ENCODE results near the gene WDR33. TPM values are rescaled to one million over a fixed set of nuclear protein-coding genes. Genes with fewer than 3 reads are reported as not detected.

The WDR33 gene
- total RNA-seq, 1 donor from 2014 or later = 53.9 TPM

- ATAC-seq (no peak), DNase-seq (no peak)
- peaks cover 29% of the 10 kb centered on the region for H3K4me1 ChIP-seq
- no peak overlapping the region for H3K4me3 ChIP-seq
- H3K9me3 ChIP-seq = no peaks in the 10 kb centered on the region
- TF ChIP-seq, protein P1, sequence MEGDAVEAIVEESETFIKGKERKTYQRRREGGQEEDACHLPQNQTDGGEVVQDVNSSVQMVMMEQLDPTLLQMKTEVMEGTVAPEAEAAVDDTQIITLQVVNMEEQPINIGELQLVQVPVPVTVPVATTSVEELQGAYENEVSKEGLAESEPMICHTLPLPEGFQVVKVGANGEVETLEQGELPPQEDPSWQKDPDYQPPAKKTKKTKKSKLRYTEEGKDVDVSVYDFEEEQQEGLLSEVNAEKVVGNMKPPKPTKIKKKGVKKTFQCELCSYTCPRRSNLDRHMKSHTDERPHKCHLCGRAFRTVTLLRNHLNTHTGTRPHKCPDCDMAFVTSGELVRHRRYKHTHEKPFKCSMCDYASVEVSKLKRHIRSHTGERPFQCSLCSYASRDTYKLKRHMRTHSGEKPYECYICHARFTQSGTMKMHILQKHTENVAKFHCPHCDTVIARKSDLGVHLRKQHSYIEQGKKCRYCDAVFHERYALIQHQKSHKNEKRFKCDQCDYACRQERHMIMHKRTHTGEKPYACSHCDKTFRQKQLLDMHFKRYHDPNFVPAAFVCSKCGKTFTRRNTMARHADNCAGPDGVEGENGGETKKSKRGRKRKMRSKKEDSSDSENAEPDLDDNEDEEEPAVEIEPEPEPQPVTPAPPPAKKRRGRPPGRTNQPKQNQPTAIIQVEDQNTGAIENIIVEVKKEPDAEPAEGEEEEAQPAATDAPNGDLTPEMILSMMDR (IDR thresholded peaks at IDR 0.05) = no peak
- no peak overlapping the region for H3K27ac ChIP-seq
- H3K36me3 ChIP-seq = peaks cover 57% of the 10 kb centered on the region
- intact Hi-C loops (cut with DNase I) = no loop called here
- H3K27me3 ChIP-seq = no peaks in the 10 kb centered on the region
Measured at GRCh38 chr2:127852388-127852787, 41.4 kb upstream of the WDR33 start.

DNA sequence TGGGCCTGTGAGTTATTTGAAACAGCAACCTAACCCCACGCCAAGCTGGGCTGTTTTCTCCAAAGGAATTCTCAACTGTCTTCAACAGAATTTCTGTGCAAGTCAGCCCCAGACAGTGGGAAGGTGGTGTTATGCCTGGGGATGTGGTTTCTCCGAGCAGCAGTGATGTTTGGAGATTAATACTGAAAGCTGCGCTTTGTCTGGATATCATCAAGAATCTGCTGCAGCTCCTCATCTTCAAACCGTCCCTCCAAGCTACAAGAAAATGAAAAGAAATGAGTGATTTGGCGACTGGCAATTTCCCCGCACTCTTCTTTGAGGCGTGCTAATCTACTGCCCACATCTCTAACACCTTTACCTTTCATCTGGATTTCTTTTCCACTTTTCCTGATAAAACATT lies 37.0 kb upstream of the WDR33 start:
- no peaks in the 10 kb centered on the region for H3K4me1 ChIP-seq
- no peaks in the 10 kb centered on the region for H3K9me3 ChIP-seq
- ATAC-seq = no peak
- H3K4me3 ChIP-seq = no peak overlapping the region
- TF ChIP-seq, protein P1 (IDR thresholded peaks at IDR 0.05) = no peak
- no peak for DNase-seq
- H3K27ac ChIP-seq = no peak overlapping the region
- H3K36me3 ChIP-seq = peaks cover 74% of the 10 kb centered on the region
- H3K27me3 ChIP-seq = no peaks in the 10 kb centered on the region
- intact Hi-C loops (cut with DNase I) = no loop called here

- ATAC-seq (no peak), DNase-seq (no peak)
- H3K27ac ChIP-seq = no peak overlapping the region
- H3K4me1 ChIP-seq = no peaks in the 10 kb centered on the region
- H3K27me3 ChIP-seq = no peaks in the 10 kb centered on the region
- H3K4me3 ChIP-seq = no peak overlapping the region
- intact Hi-C loops (cut with DNase I) = no loop called here
- peaks cover 45% of the 10 kb centered on the region for H3K36me3 ChIP-seq
- no peaks in the 10 kb centered on the region for H3K9me3 ChIP-seq
- TF ChIP-seq, protein P1 (IDR thresholded peaks at IDR 0.05) = no peak
Measured at GRCh38 chr2:127844973-127845372, 34.0 kb upstream of the WDR33 start.

DNA sequence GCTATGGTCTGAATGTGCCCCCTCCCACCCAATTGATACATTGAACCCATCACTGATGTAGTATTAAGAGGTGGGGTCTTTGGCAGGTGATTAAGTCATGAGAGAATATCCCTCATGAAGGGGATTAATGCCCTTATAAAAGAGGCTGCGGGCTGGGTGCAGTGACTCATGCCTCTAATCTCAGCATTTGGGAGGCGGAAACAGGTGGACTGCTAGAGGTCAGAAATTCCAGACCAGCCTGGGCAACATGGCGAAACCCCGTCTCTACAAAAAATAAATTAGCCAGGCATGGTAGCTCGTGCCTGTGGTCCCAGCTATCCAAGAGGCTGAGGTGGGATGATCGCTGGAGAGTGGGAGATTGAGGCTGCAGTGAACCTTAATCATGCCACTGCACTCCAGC lies 32.7 kb upstream of the WDR33 start:
- intact Hi-C loops (cut with DNase I) = no loop called here
- no peaks in the 10 kb centered on the region for H3K27me3 ChIP-seq
- H3K9me3 ChIP-seq = no peaks in the 10 kb centered on the region
- ATAC-seq = no peak
- H3K27ac ChIP-seq = no peak overlapping the region
- no peak overlapping the region for H3K4me3 ChIP-seq
- TF ChIP-seq, protein P1 (IDR thresholded peaks at IDR 0.05) = no peak
- DNase-seq = no peak
- H3K4me1 ChIP-seq = no peaks in the 10 kb centered on the region
- peaks cover 33% of the 10 kb centered on the region for H3K36me3 ChIP-seq

DNA sequence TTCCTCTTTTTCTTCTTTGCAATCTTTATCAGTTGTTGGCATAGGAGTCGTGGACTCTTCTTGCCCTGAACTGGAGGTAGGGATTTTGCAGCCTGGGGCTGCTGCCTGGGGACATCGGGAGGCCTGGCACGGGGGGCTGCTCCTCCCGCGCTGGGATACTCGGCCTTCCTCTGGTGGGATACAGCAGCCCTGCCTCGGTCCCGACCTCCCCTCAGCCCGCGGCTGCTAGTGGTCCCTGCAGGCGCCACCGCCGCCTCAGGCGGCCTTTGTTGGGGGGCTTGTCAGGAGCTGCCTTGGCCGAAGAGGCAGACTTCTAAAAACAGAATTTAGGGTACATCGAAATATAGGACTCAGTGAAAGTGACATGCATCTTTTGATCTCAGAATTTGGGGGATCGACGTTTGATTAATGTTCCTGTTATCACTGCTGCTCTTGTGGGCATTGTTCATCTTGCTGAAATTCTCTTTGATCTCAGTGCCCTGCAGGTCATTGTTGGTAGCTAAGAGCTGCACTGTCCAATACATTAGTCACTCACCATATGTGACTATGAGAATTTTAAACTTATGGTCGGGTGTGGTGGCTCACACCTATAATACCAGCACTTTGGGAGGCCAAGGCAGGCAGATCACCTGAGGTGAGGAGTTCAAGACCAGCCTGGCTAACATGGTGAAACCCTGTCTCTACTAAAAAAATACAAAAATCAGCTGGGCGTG lies 30.7 kb upstream of the WDR33 start:
- DNase-seq (no peak), ATAC-seq (no peak)
- Histone ChIP-seq H3K27ac (no peak overlapping the region), H3K4me3 (no peak overlapping the region), H3K9me3 (no peaks in the 10 kb centered on the region), H3K36me3 (peaks cover 13% of the 10 kb centered on the region), H3K27me3 (no peaks in the 10 kb centered on the region), H3K4me1 (no peaks in the 10 kb centered on the region)
- intact Hi-C loops (cut with DNase I) = no loop called here
- TF ChIP-seq, protein P1 (IDR thresholded peaks at IDR 0.05) = no peak

- TF ChIP-seq, protein P1 (IDR thresholded peaks at IDR 0.05) = no peak
- no peak overlapping the region for H3K27ac ChIP-seq
- no peaks in the 10 kb centered on the region for H3K4me1 ChIP-seq
- no peak overlapping the region for H3K4me3 ChIP-seq
- ATAC-seq (no peak), DNase-seq (no peak)
- intact Hi-C loops (cut with DNase I) = no loop called here
- peaks cover 6% of the 10 kb centered on the region for H3K36me3 ChIP-seq
- no peaks in the 10 kb centered on the region for H3K27me3 ChIP-seq
- H3K9me3 ChIP-seq = no peaks in the 10 kb centered on the region
Measured at GRCh38 chr2:127840893-127841292, 29.9 kb upstream of the WDR33 start.

Measured in upper lobe of right lung (tissue), 1 donor.